HG03097 (cell line): ENCODE data around the gene EVX2.

Source experiments
- ATAC-seq: cut with Tn5 transposase; IDR thresholded peaks from one replicate; pipeline ENCODE4 v1.9.1; 2021; ENCODE audit not compliant: unreplicated experiment, low FRiP score

Gene EVX2

DNA sequence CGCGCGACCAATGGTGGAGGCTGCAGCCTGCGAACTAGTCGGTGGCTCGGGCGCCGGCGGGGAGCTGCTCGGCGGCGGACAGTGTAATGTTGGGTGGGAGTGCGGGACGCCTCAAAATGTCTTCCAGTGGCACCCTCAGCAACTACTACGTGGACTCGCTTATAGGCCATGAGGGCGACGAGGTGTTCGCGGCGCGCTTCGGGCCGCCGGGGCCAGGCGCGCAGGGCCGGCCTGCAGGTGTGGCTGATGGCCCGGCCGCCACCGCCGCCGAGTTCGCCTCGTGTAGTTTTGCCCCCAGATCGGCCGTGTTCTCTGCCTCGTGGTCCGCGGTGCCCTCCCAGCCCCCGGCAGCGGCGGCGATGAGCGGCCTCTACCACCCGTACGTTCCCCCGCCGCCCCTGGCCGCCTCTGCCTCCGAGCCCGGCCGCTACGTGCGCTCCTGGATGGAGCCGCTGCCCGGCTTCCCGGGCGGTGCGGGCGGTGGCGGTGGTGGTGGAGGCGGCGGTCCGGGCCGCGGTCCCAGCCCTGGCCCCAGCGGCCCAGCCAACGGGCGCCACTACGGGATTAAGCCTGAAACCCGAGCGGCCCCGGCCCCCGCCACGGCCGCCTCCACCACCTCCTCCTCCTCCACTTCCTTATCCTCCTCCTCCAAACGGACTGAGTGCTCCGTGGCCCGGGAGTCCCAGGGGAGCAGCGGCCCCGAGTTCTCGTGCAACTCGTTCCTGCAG is 39.1 kb upstream of the EVX2 start, which contains the start of gene HOXD9:
HOXD9 (plus strand) TSS at position 37 of the 728 bp plus-strand sequence; CDS start at position 87, 50 bp downstream.
- ATAC-seq, result no peak

DNA sequence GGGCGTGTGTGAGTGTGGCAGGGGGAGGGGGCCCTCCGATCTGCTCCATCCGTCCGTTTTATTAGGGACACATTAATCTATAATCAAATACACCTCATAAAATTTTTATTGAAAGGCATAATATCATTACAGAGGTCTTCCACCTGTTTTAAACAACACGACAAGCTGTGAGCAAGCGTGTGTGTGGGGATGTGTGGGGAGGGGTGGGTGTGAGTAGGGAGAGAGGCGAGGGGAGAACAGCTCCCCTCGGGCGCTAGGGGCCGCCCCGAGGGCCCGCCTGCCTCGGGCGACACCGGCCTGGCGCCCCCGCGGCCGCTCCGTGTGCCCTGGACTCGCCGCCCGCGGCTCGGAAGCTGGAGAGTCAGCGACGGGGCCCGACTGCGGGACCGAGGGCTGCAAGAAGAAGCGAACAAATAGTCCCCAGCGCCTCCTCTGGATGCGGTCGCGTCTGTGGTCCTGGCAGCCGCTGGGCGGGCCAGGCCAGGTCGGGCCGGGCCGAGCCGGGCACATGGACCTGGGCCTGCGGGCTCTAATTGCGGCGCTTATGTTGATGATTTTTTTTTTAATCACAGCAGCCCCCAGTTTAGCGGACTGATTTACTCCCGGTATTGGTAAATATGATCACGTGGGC is 38.4 kb upstream of the EVX2 start:
- no peak for ATAC-seq

GRCh38 chr2:176121190-176122051 is 37.7 kb upstream of the EVX2 start:
- no peak for ATAC-seq

DNA sequence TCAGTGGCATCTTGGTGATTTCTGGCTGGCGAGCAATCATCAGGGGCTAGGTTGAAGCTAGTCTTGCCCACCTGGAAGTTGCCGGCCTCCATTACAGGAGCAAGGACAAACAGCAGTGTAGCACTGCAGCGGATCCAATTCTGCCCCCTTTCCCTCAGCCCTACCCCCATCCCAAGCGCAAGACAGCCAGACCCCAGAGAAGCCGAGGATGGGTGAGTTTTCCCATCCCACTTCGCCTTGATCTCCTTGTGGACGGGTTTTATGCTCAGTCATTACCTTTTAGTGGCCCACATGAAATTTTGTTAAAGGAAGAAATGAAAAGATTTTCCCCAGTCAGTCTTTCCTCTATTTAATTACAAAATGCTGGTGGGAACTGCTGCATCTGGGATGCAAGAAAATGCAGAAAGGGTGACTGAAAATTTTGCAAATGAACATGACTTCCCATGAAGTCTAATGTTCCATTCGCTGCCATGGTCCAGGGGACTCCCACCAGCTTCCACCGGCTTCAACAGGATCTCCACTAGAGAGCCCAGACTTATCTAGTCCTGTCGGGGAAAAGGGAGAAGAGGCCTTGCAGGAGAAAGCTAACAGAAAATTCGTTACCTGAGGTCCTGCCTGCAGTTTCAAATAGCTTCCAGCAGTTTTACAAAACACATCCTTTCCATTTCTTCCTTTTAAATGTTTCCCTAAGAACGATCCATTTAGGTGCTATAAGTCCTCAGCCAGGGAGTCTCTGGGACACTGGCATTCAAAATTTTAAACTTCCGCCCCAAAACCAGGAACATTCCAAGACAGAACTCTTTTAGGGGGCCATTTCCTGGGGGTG is 36.8 kb upstream of the EVX2 start:
- no peak for ATAC-seq

DNA sequence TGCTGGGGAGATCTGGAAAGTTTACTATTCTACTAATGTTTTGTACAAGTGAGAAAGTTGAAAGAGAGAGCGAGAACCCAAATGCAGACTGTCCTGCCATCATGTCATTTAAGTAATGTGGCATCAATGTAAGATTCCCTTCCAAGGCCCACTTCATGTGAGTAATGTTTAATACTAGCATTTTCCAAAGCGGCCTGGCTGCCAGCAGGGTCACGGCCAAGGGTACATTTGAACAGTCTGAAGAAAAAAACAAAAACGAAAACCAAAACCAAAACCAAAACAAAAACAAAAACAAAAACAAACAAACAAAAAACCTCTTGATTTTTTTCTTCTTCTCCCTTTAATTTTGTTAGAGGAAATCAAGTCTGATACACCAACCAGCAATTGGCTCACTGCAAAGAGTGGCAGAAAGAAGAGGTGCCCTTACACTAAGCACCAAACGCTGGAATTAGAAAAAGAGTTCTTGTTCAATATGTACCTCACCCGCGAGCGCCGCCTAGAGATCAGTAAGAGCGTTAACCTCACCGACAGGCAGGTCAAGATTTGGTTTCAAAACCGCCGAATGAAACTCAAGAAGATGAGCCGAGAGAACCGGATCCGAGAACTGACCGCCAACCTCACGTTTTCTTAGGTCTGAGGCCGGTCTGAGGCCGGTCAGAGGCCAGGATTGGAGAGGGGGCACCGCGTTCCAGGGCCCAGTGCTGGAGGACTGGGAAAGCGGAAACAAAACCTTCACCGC is 35.0 kb upstream of the EVX2 start:
- ATAC-seq, result no peak

- no peak for ATAC-seq
These were observed 34.1 kb upstream of the EVX2 start for GRCh38 chr2:176117823-176118371.

DNA sequence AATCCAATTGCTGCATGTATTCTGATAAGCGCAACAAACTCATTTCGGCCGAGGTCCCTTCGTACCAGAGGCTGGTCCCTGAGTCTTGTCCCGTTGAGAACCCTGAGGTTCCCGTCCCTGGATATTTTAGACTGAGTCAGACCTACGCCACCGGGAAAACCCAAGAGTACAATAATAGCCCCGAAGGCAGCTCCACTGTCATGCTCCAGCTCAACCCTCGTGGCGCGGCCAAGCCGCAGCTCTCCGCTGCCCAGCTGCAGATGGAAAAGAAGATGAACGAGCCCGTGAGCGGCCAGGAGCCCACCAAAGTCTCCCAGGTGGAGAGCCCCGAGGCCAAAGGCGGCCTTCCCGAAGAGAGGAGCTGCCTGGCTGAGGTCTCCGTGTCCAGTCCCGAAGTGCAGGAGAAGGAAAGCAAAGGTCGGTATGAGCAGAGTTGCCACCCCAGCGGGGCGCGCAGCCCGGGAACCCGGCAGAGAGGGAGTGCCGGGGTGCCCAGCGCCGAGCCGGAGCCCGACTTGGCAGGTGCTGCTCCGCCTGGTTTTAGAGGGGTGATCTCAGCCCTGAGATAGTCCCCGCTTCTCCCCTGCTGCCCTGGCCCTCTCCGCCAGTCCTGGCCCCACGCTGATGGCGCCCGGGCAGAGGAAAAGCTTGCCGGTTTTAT is 33.5 kb upstream of the EVX2 start:
- no peak for ATAC-seq

DNA sequence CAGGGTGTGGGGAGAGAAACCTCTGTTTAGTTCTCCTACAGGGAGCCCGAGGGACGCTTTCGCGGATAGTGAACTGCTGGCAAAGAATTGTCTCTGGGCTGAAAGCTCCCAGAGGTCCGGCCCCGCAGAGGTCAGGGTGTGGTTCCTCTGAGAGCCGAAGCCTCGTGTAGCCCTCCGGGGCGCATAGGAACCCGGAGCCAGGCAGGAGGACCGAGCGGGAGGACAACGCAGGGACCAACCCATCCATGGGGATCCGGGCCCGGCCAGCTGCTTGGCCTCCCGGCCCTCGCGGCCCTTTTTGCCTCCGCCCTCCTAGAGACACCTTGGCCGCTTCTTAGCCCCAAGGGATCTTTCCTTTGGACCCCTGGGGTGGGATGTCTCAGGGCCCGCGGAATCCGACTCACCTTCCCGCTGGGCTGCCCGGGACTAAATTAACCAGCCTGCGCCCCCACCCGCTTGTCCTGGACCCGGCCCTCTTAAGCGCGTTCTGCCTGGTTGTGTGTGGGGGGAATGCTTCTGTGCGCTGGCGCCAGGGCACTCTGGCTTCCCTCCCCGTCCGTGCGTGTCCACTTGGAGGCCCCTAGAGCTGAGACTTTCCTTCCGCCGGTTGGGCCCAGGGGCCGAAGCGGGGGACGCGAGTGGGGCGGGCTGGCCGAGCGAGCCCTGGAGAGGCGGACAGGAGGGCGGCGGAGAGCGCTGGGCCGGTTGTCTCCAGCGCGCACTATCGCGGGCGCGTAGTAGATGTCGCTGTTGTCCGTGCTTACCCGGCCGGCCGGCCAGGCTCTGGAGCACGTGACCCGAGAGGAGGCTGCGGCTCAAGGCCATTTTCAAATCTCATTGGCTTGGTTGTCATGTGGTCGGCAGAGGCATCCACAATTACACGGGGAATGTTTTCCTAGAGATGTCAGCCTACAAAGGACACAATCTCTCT is 32.4 kb upstream of the EVX2 start, which contains the start of gene HOXD10:
HOXD10 (plus strand) TSS at position 896 of the 931 bp plus-strand sequence. CDS start 56 bp downstream, outside the sequence.
- no peak for ATAC-seq

DNA sequence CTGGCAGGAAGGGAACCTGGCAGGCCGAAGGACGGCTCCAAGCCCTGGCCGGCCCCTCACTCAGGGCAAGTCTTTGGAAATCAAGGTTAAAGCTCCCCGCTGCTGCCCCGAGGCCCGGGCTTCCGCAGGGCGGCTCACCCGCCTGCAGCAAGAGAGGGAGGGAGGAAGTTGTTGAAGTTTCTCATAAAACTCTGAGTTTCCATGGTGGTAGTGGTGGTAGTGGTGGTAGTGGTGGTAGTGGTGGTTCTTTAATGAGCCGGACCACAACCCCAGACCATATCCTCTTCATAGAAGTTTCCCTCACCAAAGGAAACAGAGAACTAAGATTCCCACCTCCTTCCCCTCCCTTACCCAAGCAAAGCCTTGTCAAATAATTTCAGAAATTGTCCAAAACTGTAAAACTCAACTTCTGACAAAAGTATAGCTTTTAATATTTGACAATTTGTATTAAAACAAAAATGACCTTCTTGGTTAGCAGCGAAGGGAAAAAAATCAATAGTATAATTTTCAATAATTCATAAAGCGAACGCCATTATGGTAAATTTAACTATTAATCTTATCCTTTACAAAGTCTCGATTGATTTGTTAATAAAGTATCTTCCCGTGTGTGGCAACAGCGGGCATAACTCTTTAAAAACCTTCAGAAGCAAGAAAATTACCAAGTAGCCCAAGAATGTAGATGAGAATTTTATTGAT is 31.3 kb upstream of the EVX2 start:
- ATAC-seq, result no peak

GRCh38 chr2:176114120-176114929 is 30.6 kb upstream of the EVX2 start:
- no peak for ATAC-seq

DNA sequence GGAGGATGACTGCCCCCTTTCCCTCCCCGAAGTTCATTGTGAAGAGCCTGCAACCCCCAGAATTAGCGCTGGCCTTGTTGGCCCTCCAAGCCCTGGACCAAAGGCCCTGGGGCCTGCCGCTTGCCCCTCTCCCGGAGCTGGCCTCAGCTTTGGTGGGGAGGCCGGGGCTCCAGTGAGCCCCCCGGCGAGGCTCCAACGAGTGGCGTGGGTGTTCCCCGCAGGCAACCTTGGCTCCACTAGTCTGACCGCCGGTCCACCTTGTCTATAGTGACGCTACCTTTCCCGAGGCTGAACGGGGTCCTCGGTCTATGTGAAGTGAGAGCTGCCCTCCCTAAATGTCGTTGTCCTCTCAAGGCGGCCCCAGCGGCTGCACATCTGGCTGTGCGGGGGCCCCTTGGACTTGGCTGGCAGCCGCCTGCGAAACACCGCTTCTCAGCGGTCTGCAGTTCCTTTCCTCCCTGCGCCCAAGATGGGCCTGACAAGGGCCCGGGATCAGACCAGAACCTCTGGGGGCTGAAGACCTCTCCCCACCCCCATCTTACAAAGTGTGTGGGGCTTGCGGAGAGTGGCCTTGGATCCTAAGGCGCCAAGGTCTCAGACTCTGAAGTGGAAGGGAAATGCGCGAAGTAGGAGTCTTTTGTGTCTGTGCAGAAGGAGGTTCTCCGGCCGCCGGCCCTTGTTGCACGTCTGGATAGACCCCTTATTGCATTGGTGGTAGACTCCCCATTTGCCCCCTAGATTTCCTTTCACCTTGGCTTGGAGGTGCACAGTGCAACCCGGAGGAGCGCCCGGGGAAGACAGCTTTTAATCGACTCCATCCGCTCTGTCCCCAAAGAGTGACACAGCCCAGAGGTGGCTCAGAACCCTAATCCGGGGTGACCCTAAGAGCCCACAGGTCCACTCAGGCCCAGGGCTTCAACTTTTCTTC is 28.9 kb upstream of the EVX2 start:
- ATAC-seq, result no peak

GRCh38 chr2:176111846-176112374 is 28.1 kb upstream of the EVX2 start:
- ATAC-seq, result no peak

DNA sequence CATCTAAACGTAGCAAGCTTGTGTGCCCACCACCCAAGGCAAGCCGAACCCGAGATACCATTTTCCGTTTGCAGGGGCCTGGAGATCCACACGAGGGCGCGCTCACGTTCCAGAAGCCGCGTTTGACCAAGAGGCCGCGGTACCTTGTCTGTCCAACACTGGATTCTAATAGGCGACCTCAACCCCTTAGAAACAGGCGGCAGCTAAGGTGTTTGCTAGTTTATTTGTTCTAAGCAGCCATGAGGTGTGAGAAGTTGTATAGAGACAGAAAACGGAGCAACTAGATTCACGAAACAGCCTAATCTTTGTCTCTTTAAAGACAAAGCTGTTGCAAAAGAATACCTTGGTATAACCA is 27.5 kb upstream of the EVX2 start:
- no peak for ATAC-seq

DNA sequence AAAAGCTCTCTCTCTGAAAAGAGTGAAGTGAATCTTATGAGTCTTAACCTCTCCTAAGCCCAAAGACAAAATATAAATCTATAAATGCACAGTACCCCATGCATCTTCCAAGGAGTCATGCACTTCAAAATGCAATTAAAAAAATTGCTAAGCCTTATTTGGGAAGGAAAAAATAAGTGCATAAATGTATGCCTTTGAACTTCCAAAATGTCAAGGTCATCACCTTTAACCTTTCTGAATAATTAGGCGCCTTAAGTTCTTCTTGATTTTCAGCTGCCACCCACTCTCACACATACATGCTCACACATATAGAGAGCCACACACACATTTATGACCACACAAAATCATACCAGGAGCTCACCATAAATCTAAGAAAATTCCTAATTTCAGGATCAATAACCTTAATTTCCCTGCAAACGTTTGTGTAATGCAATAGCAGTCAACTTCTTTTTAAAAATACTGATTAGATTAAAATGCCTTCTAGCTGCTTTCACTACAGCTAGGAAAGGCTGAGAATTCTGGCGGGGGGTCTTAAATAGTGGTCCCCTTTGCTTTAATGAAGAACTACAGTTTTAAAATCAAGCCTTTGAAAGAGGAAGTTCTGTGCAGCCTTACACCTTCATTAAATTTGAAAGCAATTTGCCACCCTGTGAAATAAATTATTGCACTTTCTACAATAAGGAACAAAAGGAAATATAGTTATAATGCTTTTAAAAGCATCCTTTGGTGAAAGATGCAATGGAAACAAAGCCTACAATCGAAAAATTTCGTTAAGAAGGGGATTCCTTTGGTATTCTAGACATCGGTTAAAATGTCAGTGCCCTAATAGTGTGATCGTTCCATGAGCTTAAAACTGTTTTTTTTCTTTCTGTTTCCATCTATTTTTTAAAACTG is 26.9 kb upstream of the EVX2 start:
- no peak for ATAC-seq
